HAP-1 (cell line): Measurements from ENCODE around the gene KSR2.

Experiments used
- DNase-seq, 2 experiments: peaks; one replicate each; pipeline ENCODE4 v3.0.0-alpha.2; 2016 to 2020; ENCODE audit warnings: low spot score in 2 of 2
- H3K27me3 ChIP-seq: fragments of 250-450 bp; sonication (Bioruptor Pico); 2 replicates; pipeline ENCODE4 v1.5.1; 2020; ENCODE audit warnings: low read depth, mild to moderate bottlenecking, moderate library complexity
- H3K36me3 ChIP-seq: fragments of 250-450 bp; sonication (Bioruptor Pico); replicated peaks from 2 replicates; pipeline ENCODE4 v1.5.1; 2020; ENCODE audit warnings: mild to moderate bottlenecking
- H3K4me1 ChIP-seq: fragments of 250-450 bp; sonication (Bioruptor Pico); 2 replicates; pipeline ENCODE4 v1.5.1; 2020; ENCODE audit warnings: mild to moderate bottlenecking
- H3K4me3 ChIP-seq: fragments of 250-450 bp; sonication (Bioruptor Pico); 2 replicates; pipeline ENCODE4 v1.5.1; 2020; ENCODE audit warnings: mild to moderate bottlenecking, moderate library complexity
- H3K9me3 ChIP-seq: fragments of 250-450 bp; sonication (Bioruptor Pico); 2 replicates; pipeline ENCODE4 v1.5.1; 2020; ENCODE audit warnings: mild to moderate bottlenecking, moderate library complexity
- in situ Hi-C: fragments of 300-500 bp; cut with MboI; formaldehyde crosslinking; loops from 3 replicates; pipeline ENCODE4 v1.14.3; 2020; ENCODE audit warnings: low sequenced_read_pairs, inconsistent platforms, mixed read lengths

KSR2 gene

DNA sequence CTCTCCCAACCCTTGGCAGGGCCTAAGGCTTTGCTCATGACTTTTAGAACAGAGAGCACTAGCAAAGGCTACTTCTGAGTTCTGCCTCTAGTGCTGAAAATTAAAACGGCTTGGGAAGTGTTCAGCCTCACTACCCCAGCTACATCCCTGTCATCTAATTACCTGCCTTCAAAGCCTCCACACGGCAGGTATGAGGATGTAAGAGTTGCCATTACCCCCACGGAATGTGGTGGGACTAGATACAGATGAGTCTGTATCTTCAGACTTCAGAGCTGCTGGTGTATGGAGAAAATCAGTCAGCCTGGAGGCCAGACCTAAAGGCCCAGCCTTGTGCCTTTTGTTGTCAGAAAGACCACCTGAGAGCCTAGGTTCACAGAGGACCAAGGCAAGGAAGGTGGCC, 392.7 kb downstream of the KSR2 start:
- in situ Hi-C loops = loop anchor here (25.0 kb wide), 1 partner anchor 364 kb away; no protein-coding TSS in a partner anchor
- no peak for DNase-seq
- Histone ChIP-seq H3K27me3 (no peaks in the 10 kb centered on the region), H3K4me3 (no peak overlapping the region), H3K4me1 (no peaks in the 10 kb centered on the region), H3K9me3 (no peaks in the 10 kb centered on the region), H3K36me3 (no peaks in the 10 kb centered on the region)

GRCh38 chr12:117574655-117575054, 394.1 kb downstream of the KSR2 start:
- no peaks in the 10 kb centered on the region for H3K4me1 ChIP-seq
- H3K4me3 ChIP-seq = no peak overlapping the region
- in situ Hi-C loops = loop anchor here (25.0 kb wide), 1 partner anchor 362 kb away; no protein-coding TSS in a partner anchor
- H3K36me3 ChIP-seq = no peaks in the 10 kb centered on the region
- H3K27me3 ChIP-seq = no peaks in the 10 kb centered on the region
- no peaks in the 10 kb centered on the region for H3K9me3 ChIP-seq
- DNase-seq = no peak

GRCh38 chr12:117572755-117573154, 396.0 kb downstream of the KSR2 start:
- no peak overlapping the region for H3K4me3 ChIP-seq
- no peaks in the 10 kb centered on the region for H3K4me1 ChIP-seq
- H3K9me3 ChIP-seq = no peaks in the 10 kb centered on the region
- H3K27me3 ChIP-seq = no peaks in the 10 kb centered on the region
- in situ Hi-C loops = no loop called here
- no peaks in the 10 kb centered on the region for H3K36me3 ChIP-seq
- DNase-seq = no peak

- no peak for DNase-seq
- Histone ChIP-seq H3K27me3 (no peaks in the 10 kb centered on the region), H3K9me3 (no peaks in the 10 kb centered on the region), H3K36me3 (no peaks in the 10 kb centered on the region), H3K4me3 (no peak overlapping the region), H3K4me1 (no peaks in the 10 kb centered on the region)
- in situ Hi-C loops = no loop called here
Observed at GRCh38 chr12:117571321-117571720, 397.5 kb downstream of the KSR2 start.

GRCh38 chr12:117570608-117571007, 398.2 kb downstream of the KSR2 start:
- H3K4me1 ChIP-seq = no peaks in the 10 kb centered on the region
- in situ Hi-C loops = no loop called here
- no peaks in the 10 kb centered on the region for H3K36me3 ChIP-seq
- H3K9me3 ChIP-seq = no peaks in the 10 kb centered on the region
- no peaks in the 10 kb centered on the region for H3K27me3 ChIP-seq
- no peak for DNase-seq
- no peak overlapping the region for H3K4me3 ChIP-seq

DNA sequence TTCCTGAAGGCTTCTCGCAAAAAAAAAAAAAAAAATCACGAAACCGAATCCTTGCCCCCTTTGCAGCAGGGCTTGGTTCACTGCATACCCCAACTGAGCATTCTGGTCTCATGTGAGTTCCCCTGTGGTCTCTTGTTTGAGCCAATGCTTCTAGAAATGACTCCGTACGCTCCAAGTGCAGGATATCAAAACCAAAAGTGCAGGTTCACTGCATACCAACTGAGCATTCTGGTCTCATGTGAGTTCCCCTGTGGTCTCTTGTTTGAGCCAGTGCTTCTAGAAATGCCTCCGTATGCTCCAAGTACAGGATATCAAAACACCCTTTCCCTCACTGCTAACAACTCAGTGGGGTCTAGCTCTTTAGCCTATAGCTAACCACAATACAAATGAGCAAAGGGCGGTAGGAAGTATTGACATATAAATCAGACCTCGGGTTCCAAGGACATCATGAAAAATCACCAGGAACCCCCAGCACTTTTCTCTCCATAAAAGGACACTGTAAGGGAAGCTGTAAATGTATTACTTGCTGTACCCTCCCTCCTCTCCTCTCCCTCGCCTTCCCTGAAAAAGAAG, 401.1 kb downstream of the KSR2 start:
- no peaks in the 10 kb centered on the region for H3K9me3 ChIP-seq
- H3K36me3 ChIP-seq = no peaks in the 10 kb centered on the region
- no peak overlapping the region for H3K4me3 ChIP-seq
- DNase-seq = no peak
- no peaks in the 10 kb centered on the region for H3K27me3 ChIP-seq
- in situ Hi-C loops = no loop called here
- no peaks in the 10 kb centered on the region for H3K4me1 ChIP-seq

DNA sequence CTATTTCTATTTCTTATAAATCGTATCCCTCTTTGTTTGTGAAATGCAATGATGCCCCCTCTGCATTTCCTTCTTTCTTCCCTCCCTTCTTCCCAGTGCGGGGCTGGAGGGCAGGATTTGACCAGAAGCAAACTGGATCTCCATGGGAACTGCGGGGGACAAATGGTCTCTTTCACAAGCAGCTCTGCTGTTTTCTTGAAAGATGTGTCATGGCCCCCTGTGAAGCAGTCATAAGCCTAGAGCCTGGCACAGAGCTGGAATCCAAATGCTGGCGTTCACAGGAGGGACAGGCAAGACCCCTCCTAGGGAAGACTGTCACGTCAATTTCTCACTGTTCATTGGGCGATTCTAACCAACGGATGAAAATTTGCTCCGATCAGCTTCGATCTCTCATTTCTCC, 403.9 kb downstream of the KSR2 start:
- in situ Hi-C loops = no loop called here
- H3K36me3 ChIP-seq = no peaks in the 10 kb centered on the region
- no peaks in the 10 kb centered on the region for H3K9me3 ChIP-seq
- H3K4me3 ChIP-seq = no peak overlapping the region
- H3K27me3 ChIP-seq = no peaks in the 10 kb centered on the region
- no peak for DNase-seq
- H3K4me1 ChIP-seq = no peaks in the 10 kb centered on the region

DNA sequence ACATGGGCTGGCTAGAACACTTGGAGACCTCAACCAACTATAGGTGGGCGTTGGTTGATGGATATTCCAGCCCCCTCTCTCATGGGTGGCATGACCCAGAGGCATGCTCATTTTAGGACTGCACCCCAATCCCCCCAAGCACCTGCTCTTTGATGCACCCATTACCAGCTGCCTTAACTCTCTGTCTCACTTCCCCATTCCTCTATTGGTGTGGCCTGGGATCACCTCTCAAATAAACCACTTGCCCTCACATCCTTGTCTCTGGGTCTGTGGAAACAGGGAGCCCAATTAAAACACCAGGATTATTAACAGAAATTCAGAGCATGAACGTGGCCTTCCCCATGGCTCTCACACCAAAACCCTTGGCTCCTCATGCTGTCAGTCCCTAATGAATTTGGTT, 405.1 kb downstream of the KSR2 start:
- no peak overlapping the region for H3K4me3 ChIP-seq
- in situ Hi-C loops = no loop called here
- H3K27me3 ChIP-seq = no peaks in the 10 kb centered on the region
- H3K36me3 ChIP-seq = no peaks in the 10 kb centered on the region
- no peaks in the 10 kb centered on the region for H3K4me1 ChIP-seq
- no peaks in the 10 kb centered on the region for H3K9me3 ChIP-seq
- no peak for DNase-seq

GRCh38 chr12:117563007-117563406, 405.8 kb downstream of the KSR2 start:
- Histone ChIP-seq H3K4me3 (no peak overlapping the region), H3K9me3 (no peaks in the 10 kb centered on the region), H3K27me3 (no peaks in the 10 kb centered on the region), H3K36me3 (no peaks in the 10 kb centered on the region), H3K4me1 (no peaks in the 10 kb centered on the region)
- in situ Hi-C loops = no loop called here
- DNase-seq = no peak

- Histone ChIP-seq H3K4me1 (no peaks in the 10 kb centered on the region), H3K4me3 (no peak overlapping the region)
Observed at GRCh38 chr12:117561990-117562389, 406.8 kb downstream of the KSR2 start.

DNA sequence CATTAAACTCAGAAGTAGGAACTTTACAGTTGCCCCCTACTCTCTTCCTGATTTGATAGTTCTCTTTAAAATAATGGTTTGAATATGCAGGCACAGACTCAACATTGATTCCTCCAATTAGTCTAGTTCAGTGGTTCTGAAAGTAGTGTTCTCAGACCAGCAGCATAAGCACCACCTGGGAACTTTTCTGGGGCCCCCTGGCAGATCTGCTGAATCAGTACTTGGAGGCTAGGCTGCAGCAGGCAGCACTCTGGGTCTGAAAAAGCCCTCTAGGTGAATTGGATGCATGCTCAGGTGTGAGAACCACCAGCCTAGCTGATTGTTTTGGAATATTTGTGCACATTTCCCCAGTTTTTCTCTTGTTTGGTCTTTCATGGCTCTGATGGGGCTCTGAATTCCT, 408.8 kb downstream of the KSR2 start:
- no peaks in the 10 kb centered on the region for H3K9me3 ChIP-seq
- no peak for DNase-seq
- in situ Hi-C loops = no loop called here
- no peak overlapping the region for H3K4me3 ChIP-seq
- no peaks in the 10 kb centered on the region for H3K4me1 ChIP-seq
- H3K27me3 ChIP-seq = no peaks in the 10 kb centered on the region
- no peaks in the 10 kb centered on the region for H3K36me3 ChIP-seq

More at GRCh38 chr12:117561990-117562389, 406.8 kb downstream of the KSR2 start:
- Histone ChIP-seq H3K36me3 (no peaks in the 10 kb centered on the region), H3K9me3 (no peaks in the 10 kb centered on the region), H3K27me3 (no peaks in the 10 kb centered on the region)
- in situ Hi-C loops = no loop called here
- DNase-seq = no peak

- Histone ChIP-seq H3K36me3 (no peaks in the 10 kb centered on the region), H3K27me3 (no peaks in the 10 kb centered on the region), H3K9me3 (no peaks in the 10 kb centered on the region), H3K4me1 (no peaks in the 10 kb centered on the region), H3K4me3 (no peak overlapping the region)
- in situ Hi-C loops = no loop called here
- DNase-seq = no peak
Observed at GRCh38 chr12:117555889-117556288, 412.9 kb downstream of the KSR2 start.

DNA sequence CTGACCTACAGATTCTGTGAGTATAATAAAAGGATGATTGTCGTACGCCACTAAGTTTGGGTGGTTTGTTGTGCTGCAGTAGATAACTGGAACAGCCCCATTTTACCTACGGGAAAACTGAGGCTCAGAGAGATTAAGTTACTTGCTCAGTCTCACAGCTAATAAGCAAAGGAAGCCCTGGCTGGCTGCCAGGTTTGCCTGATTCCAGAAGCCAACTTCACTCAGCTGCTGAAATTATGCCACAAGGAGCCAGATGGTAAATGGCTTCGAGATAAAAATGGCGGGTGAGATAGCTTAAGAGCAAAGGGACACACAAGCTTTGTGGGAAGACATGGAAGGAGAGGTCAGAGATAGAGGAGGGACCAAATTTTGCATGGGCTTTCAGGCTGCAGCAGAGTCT, 415.8 kb downstream of the KSR2 start:
- Histone ChIP-seq H3K9me3 (no peaks in the 10 kb centered on the region), H3K4me3 (no peak overlapping the region), H3K36me3 (no peaks in the 10 kb centered on the region), H3K4me1 (no peaks in the 10 kb centered on the region), H3K27me3 (no peaks in the 10 kb centered on the region)
- no peak for DNase-seq
- in situ Hi-C loops = no loop called here

DNA sequence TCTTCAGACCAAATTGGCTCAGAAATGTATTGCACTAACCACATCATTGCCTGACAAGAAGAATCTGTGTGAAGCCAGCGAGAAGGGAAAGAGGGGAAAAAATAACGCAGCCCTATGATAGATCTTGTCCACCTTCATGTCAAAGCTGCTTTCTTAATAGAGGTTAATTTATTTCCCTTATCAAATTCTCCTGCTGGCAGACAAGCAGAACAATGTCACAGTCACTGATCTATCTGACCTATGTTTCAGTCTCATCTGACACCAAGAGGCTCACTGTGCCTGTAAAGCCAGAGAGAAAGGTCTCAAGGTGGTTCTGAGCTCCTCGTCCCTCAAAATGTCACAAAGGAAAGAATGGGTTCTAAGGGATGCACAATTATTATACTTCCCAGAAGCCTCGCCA, 417.1 kb downstream of the KSR2 start:
- Histone ChIP-seq H3K4me3 (no peak overlapping the region), H3K4me1 (no peaks in the 10 kb centered on the region), H3K27me3 (no peaks in the 10 kb centered on the region), H3K36me3 (no peaks in the 10 kb centered on the region), H3K9me3 (no peaks in the 10 kb centered on the region)
- DNase-seq = no peak
- in situ Hi-C loops = no loop called here

GRCh38 chr12:117547209-117547608, 421.6 kb downstream of the KSR2 start:
- Histone ChIP-seq H3K9me3 (no peaks in the 10 kb centered on the region), H3K4me3 (no peak overlapping the region), H3K36me3 (no peaks in the 10 kb centered on the region), H3K4me1 (no peaks in the 10 kb centered on the region), H3K27me3 (0 out of 2 replicates have a peak, but pooled peaks cover 3% of the 10 kb centered on the region)
- no peak for DNase-seq
- in situ Hi-C loops = no loop called here
